MM.1S (cell line): ENCODE measurements around the gene AGK.

Experiments
- CTCF ChIP-seq: fragments of 300-600 bp; sonication (generic); IDR thresholded peaks from 2 replicates; pipeline ENCODE4 v1.5.1; 2016; ENCODE audit warnings: antibody characterized with exemption, low read length, mixed read lengths
- EZH2phosphoT487 ChIP-seq: fragments of 300-600 bp; sonication (generic); IDR thresholded peaks from 2 replicates; pipeline ENCODE4 v1.6.1; 2018; ENCODE audit warnings: antibody characterized with exemption, low read length

GRCh38 chr7:141609576-141609975, 58.4 kb downstream of the AGK start:
- TF ChIP-seq CTCF = no peak
- no peak for TF ChIP-seq EZH2phosphoT487
